Type B pancreatic cell (in vitro differentiated cells): ENCODE measurements around the gene FAM186B. TPM values are rescaled to one million over a fixed set of nuclear protein-coding genes. Genes with fewer than 3 reads are reported as not detected.

Experiments
- DNase-seq: peaks from one replicate; pipeline ENCODE4 v3.0.0; 2021; ENCODE audit warnings: mixed read lengths; ENCODE audit not compliant: unreplicated experiment; ENCODE audit errors: extremely low spot score
- H3K27ac Mint-ChIP-seq: 2 replicates; pipeline ENCODE4 v1.8.0; 2021; ENCODE audit warnings: mild to moderate bottlenecking, mixed read lengths
- H3K27me3 Mint-ChIP-seq: 2 replicates; pipeline ENCODE4 v1.8.0; 2021; ENCODE audit warnings: mixed read lengths
- H3K36me3 Mint-ChIP-seq: 2 replicates; pipeline ENCODE4 v1.8.0; 2021; ENCODE audit warnings: mixed read lengths
- H3K4me1 Mint-ChIP-seq: one replicate; pipeline ENCODE4 v1.8.0; 2021; ENCODE audit warnings: mixed read lengths; ENCODE audit not compliant: unreplicated experiment
- H3K4me3 Mint-ChIP-seq: 2 replicates; pipeline ENCODE4 v1.8.0; 2021; ENCODE audit warnings: mild to moderate bottlenecking, mixed read lengths
- H3K9me3 Mint-ChIP-seq: 2 replicates; pipeline ENCODE4 v1.8.0; 2021; ENCODE audit warnings: mixed read lengths
- total RNA-seq: library from RNA; stranded (reverse); gene quantifications from 2 replicates; pipeline ENCODE4 v1.2.1, GENCODE V29; 2021; ENCODE audit warnings: low replicate concordance
- TF ChIP-seq, protein P1 (sequence below): fragments of 200-600 bp; sonication (generic); conservative IDR thresholded peaks from 2 replicates; pipeline ENCODE4 v1.5.0; 2021; ENCODE audit warnings: antibody characterized with exemption, mild to moderate bottlenecking

Gene FAM186B
- total RNA-seq, 1 donor from 2014 or later, result 0.14 TPM

DNA sequence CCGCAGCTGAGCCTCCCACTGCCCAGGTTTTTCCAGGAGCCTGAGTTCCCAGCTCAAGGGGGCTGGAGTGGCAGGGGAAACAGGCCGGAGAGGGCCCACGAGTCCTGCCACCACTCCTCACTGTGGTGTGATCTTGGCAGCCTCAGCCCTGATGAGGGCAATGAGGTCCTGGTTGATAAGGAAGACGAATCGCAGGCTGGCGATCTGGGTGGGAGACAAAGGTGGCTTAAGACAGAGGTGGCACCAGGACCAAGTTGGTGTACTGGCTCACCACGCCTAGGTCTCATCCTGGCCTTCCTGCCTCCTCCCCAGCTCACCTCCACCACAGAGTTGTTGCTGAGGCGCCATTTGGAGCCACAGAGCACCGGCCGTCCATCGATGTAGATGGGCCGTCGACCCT lies 46.9 kb downstream of the FAM186B start:
- H3K4me3 Mint-ChIP-seq, result no peak overlapping the region
- peaks cover 3% of the 10 kb centered on the region for H3K36me3 Mint-ChIP-seq
- peaks cover 3% of the 10 kb centered on the region for H3K4me1 Mint-ChIP-seq
- H3K27ac Mint-ChIP-seq, result no peak overlapping the region
- no peaks in the 10 kb centered on the region for H3K9me3 Mint-ChIP-seq
- H3K27me3 Mint-ChIP-seq, result peaks cover 1% of the 10 kb centered on the region
- no peak for DNase-seq
- TF ChIP-seq, protein P1, sequence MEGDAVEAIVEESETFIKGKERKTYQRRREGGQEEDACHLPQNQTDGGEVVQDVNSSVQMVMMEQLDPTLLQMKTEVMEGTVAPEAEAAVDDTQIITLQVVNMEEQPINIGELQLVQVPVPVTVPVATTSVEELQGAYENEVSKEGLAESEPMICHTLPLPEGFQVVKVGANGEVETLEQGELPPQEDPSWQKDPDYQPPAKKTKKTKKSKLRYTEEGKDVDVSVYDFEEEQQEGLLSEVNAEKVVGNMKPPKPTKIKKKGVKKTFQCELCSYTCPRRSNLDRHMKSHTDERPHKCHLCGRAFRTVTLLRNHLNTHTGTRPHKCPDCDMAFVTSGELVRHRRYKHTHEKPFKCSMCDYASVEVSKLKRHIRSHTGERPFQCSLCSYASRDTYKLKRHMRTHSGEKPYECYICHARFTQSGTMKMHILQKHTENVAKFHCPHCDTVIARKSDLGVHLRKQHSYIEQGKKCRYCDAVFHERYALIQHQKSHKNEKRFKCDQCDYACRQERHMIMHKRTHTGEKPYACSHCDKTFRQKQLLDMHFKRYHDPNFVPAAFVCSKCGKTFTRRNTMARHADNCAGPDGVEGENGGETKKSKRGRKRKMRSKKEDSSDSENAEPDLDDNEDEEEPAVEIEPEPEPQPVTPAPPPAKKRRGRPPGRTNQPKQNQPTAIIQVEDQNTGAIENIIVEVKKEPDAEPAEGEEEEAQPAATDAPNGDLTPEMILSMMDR, result no peak

DNA sequence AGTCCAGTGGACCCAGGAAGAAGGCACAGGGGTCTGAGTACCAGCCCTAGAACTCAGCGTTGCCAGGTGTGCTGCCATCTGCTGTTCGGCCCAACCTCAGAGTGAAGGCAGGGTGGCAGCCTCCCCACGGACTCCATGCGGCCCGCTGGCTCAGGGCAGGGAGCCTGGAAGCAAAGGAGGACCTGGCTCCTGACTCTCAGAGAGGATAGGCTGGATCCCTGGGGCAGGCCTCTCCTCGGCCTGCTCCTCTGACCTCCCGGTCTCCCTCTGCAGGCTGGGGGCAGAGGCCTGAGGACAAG lies 47.6 kb downstream of the FAM186B start:
- no peaks in the 10 kb centered on the region for H3K9me3 Mint-ChIP-seq
- H3K27ac Mint-ChIP-seq, result no peak overlapping the region
- no peak overlapping the region for H3K4me3 Mint-ChIP-seq
- TF ChIP-seq, protein P1, result no peak
- H3K27me3 Mint-ChIP-seq, result peaks cover 5% of the 10 kb centered on the region
- H3K36me3 Mint-ChIP-seq, result peaks cover 3% of the 10 kb centered on the region
- peaks cover 6% of the 10 kb centered on the region for H3K4me1 Mint-ChIP-seq
- no peak for DNase-seq

DNA sequence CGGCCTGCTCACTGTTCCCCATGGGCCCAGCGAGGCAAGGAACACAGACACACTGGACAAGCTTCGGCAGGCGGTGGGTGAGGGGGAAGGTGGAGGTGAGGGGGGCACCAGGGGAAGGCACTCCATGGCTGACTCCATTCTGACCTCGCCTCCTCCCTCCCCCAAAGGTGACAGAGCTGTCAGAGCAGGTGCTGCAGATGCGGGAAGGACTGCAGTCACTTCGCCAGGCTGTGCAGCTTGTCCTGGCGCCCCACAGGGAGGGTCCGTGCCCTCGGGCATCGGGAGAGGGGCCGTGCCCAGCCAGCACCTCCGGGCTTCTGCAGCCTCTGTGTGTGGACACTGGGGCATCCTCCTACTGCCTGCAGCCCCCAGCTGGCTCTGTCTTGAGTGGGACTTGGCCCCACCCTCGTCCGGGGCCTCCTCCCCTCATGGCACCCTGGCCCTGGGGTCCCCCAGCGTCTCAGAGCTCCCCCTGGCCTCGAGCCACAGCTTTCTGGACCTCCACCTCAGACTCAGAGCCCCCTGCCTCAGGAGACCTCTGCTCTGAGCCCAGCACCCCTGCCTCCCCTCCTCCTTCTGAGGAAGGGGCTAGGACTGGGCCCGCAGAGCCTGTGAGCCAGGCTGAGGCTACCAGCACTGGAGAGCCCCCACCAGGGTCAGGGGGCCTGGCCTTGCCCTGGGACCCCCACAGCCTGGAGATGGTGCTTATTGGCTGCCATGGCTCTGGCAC lies 48.1 kb downstream of the FAM186B start:
- Mint-ChIP-seq H3K9me3 (no peaks in the 10 kb centered on the region), H3K36me3 (peaks cover 3% of the 10 kb centered on the region), H3K4me3 (no peak overlapping the region), H3K27me3 (peaks cover 10% of the 10 kb centered on the region), H3K4me1 (peaks cover 6% of the 10 kb centered on the region), H3K27ac (no peak overlapping the region)
- DNase-seq, result no peak
- TF ChIP-seq, protein P1, result no peak

DNA sequence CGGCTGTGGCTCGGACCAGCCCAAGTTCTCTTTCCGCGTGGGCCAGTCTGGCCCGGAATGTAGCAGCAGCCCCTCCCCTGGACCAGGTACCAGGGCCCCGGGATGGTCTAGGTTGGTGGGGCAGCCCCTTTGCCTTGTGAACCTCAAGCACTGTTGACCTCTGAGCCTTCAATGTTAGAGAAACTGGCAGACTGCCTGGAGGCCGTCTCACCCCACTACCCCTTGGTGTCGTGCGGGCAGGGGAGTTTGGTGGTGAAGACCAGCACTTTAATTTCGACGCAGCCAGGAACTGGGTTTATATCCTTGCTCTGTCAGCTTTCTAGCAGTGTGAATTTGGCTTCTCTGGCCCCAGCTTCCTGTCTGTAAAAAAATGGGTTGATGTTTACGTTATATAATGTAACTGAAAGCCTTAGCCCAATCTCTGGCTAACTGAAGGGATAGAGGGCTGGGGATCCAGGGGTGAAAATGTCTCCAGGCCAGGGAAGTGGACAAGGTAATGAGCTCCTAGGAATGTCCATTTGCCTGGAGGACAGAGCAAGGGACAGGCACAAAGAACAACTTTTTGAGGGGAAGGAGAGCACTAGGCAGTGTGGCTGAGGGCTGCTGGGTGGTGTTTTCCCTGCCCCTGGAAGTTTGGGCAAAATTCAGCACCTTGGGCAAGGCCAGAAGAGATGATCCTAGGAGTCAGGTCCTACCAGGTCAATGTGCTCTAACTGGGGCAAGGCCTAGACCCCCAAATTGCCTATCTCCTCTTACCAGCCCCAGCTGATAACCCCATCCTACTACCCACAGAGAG lies 48.9 kb downstream of the FAM186B start:
- no peak overlapping the region for H3K27ac Mint-ChIP-seq
- H3K4me1 Mint-ChIP-seq, result peaks cover 6% of the 10 kb centered on the region
- H3K9me3 Mint-ChIP-seq, result no peaks in the 10 kb centered on the region
- peaks cover 15% of the 10 kb centered on the region for H3K27me3 Mint-ChIP-seq
- DNase-seq, result no peak
- no peaks in the 10 kb centered on the region for H3K36me3 Mint-ChIP-seq
- H3K4me3 Mint-ChIP-seq, result no peak overlapping the region
- TF ChIP-seq, protein P1, result no peak

DNA sequence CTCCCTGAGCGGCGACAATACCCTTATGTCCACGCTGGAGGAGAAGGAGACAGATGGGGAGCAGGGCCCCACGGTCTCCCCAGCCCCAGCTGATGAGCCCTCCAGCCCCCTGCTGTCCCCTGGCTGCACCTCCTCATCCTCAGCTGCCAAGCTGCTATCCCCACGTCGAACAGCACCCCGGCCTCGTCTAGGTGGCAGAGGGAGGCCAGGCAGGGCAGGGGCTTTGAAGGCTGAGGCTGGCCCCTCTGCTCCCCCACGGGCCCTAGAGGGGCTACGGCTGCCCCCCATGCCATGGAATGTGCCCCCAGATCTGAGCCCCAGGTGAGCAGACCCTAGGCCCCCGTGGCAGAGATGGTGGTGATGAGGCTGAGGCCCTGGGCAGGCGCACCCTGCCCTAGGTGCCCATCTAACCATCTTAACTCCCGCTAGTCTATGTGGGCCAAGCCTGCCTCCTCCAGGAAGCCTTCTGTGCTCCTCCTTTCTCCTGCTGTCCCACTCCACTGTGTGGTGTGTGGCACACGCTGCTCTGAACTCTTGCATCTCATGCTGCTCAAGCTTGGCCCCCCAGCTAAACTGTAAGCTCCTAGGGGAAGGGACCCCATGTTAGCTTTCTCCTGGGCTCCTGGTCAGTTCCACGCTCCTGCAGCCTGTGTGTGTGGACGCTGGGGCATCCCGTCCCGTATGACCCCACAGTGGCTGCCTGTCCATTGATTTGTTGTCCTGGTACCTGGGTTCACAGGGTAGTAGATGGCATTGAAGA lies 49.6 kb downstream of the FAM186B start:
- peaks cover 21% of the 10 kb centered on the region for H3K27me3 Mint-ChIP-seq
- peaks cover 6% of the 10 kb centered on the region for H3K4me1 Mint-ChIP-seq
- H3K4me3 Mint-ChIP-seq, result no peak overlapping the region
- no peak for DNase-seq
- no peak overlapping the region for H3K27ac Mint-ChIP-seq
- H3K9me3 Mint-ChIP-seq, result no peaks in the 10 kb centered on the region
- no peaks in the 10 kb centered on the region for H3K36me3 Mint-ChIP-seq
- TF ChIP-seq, protein P1, result no peak
